ENCODE data around the gene TRPM8. TPM values are rescaled to one million over a fixed set of nuclear protein-coding genes. Genes with fewer than 3 reads are reported as not detected.

The TRPM8 gene
- total RNA-seq, 4 donors from 2014 or later = not detected

DNA sequence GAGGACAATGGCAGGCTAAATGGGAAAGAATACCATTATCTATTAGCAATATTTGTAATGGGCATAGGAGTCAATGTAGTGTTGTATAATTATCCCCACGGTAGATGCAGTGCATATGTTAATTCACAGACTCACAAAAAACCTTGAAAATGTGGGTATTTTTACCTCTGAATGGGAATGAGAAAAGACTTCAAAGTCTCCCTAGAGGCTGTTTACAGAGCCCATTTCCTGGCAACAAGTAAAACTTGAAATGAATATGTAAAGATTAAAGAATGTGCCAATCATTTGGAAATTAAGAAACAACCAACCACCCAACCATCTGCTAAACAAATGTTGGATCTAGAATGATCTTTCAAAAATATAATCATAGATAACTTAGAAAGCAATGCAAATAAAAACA lies 27.1 kb downstream of the TRPM8 start:
- Histone ChIP-seq H3K27ac (no peak overlapping the region), H3K36me3 (no peaks in the 10 kb centered on the region), H3K27me3 (no peaks in the 10 kb centered on the region), H3K9me3 (no peaks in the 10 kb centered on the region), H3K4me1 (no peaks in the 10 kb centered on the region), H3K4me3 (replicated peaks in 1 of 3) (no peak overlapping the region)
- WGBS, 2 donors = 95 to 98% methylated on average over 1 of the region's 1 CpG
- intact Hi-C loops (cut with DNase I) = no loop called here
- no peak for DNase-seq
- TF ChIP-seq, protein P1, sequence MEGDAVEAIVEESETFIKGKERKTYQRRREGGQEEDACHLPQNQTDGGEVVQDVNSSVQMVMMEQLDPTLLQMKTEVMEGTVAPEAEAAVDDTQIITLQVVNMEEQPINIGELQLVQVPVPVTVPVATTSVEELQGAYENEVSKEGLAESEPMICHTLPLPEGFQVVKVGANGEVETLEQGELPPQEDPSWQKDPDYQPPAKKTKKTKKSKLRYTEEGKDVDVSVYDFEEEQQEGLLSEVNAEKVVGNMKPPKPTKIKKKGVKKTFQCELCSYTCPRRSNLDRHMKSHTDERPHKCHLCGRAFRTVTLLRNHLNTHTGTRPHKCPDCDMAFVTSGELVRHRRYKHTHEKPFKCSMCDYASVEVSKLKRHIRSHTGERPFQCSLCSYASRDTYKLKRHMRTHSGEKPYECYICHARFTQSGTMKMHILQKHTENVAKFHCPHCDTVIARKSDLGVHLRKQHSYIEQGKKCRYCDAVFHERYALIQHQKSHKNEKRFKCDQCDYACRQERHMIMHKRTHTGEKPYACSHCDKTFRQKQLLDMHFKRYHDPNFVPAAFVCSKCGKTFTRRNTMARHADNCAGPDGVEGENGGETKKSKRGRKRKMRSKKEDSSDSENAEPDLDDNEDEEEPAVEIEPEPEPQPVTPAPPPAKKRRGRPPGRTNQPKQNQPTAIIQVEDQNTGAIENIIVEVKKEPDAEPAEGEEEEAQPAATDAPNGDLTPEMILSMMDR (IDR thresholded peaks at IDR 0.05) = no peak
- TF ChIP-seq POLR2A (IDR thresholded peaks at IDR 0.05) = no peak

DNA sequence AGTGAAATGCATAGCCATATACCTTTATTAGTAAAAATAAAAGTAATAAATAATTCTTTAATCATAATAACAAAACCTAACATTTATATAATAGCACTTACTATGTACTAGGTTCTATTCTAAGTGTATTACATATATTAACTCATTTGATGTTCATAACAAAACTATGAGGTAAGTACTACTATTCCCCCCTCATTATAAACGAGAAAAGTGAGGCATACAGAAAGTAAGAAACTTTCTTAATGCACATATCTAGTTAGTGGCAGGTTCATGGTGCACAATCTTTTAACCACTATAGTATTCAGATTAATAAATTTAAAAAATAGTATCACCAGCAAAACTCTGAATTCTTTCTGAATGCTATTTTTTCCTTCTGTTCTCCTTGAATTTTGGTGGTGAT lies 27.5 kb downstream of the TRPM8 start:
- H3K27me3 ChIP-seq = no peaks in the 10 kb centered on the region
- no peaks in the 10 kb centered on the region for H3K9me3 ChIP-seq
- intact Hi-C loops (cut with DNase I) = no loop called here
- H3K27ac ChIP-seq = no peak overlapping the region
- WGBS, 2 donors = 79 to 84% methylated on average over 1 of the region's 1 CpG
- no peak for TF ChIP-seq POLR2A (IDR thresholded peaks at IDR 0.05)
- TF ChIP-seq, protein P1 (IDR thresholded peaks at IDR 0.05) = no peak
- H3K4me1 ChIP-seq = no peaks in the 10 kb centered on the region
- no peak for DNase-seq
- no peak overlapping the region for H3K4me3 ChIP-seq (replicated peaks in 1 of 3)
- no peaks in the 10 kb centered on the region for H3K36me3 ChIP-seq

DNA sequence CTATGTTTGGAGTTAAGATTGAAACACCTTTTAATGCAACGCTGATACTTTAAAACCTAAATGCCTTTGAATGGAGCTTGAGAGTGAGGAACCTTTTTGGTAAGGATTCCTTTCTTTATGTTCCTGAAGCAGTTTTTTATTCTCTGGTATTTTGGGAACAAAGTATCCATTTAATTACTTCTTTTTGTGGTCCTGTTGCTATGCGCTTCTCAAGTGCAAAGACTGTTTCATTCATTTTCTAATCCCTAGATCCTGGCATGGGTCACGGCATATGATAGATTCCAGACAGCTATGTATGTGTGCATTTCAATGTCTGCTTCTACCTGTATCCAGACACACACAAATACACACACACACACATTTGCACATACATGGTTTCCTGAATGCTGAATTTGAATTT lies 28.0 kb downstream of the TRPM8 start:
- DNase-seq = no peak
- intact Hi-C loops (cut with DNase I) = no loop called here
- no peaks in the 10 kb centered on the region for H3K27me3 ChIP-seq
- no peaks in the 10 kb centered on the region for H3K36me3 ChIP-seq
- TF ChIP-seq, protein P1 (IDR thresholded peaks at IDR 0.05) = no peak
- no peak for TF ChIP-seq POLR2A (IDR thresholded peaks at IDR 0.05)
- no peaks in the 10 kb centered on the region for H3K4me1 ChIP-seq
- no peak overlapping the region for H3K4me3 ChIP-seq (replicated peaks in 1 of 3)
- no peak overlapping the region for H3K27ac ChIP-seq
- no peaks in the 10 kb centered on the region for H3K9me3 ChIP-seq
- 93% methylated on average over 3 of the region's 3 CpGs for WGBS, 2 donors

DNA sequence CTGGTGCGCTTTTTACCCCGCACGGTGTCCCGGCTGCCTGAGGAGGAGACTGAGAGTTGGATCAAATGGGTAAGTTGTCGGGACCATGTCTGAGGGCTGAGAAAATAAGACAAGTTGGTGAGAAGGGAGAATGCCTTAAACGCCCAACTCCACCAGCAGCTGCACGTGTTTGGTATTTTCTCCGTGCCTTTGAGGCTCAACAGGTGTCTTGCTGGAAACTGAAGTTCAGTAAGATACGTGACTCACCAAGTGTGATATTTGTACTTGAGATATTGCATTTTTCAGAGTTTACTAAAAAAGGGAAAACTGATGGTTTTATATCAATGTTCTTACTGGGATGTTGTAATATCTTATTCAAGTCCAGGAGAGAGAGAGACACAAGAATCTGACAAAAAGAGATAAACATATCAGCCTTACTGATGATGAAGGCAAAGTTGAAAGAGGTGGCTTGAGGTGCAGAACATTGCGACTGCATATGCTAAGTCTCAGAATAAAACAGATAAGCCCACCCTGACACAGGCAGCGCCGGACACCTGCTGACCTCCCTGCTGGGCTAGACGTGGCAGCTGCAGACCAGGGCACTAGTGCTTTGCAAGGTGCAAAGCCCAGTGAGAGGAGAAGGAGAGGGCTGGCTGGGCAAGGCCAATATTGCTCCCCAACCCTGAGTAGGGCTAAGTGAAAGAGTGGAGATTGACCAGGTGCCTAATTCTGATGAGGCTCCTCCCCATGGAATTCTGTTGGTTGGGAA lies 33.1 kb downstream of the TRPM8 start:
- 83 to 86% methylated on average over 13 of the region's 13 CpGs for WGBS, 2 donors
- Histone ChIP-seq H3K27me3 (no peaks in the 10 kb centered on the region), H3K4me1 (no peaks in the 10 kb centered on the region), H3K36me3 (no peaks in the 10 kb centered on the region), H3K27ac (no peak overlapping the region), H3K9me3 (no peaks in the 10 kb centered on the region), H3K4me3 (replicated peaks in 1 of 3) (no peak overlapping the region)
- TF ChIP-seq, protein P1 (IDR thresholded peaks at IDR 0.05) = no peak
- no peak for TF ChIP-seq POLR2A (IDR thresholded peaks at IDR 0.05)
- intact Hi-C loops (cut with DNase I) = no loop called here
- DNase-seq = no peak

DNA sequence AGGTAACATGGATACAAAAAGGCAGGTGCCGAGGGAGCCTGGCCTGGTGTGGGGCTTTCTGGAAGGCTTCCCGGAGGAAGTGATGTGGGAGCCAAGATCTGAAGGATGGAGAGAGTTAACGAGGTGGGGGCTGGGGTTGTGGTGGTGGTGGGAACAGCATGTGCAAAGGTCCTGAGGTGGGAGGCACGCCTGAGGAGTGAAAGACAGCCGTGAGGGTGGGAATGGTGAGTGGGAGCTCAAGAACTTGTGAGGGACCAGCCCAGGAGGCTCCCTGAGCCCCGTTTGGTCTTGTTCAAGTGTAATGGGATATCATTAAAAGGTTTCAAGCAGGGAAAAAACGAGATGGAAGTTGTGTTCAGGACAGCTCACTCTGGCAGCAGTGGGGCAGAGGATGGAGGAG lies 35.2 kb downstream of the TRPM8 start:
- no peak overlapping the region for H3K27ac ChIP-seq
- 72 to 75% methylated on average over 7 of the region's 7 CpGs for WGBS, 2 donors
- intact Hi-C loops (cut with DNase I) = no loop called here
- no peak for DNase-seq
- no peaks in the 10 kb centered on the region for H3K27me3 ChIP-seq
- no peaks in the 10 kb centered on the region for H3K4me1 ChIP-seq
- TF ChIP-seq, protein P1 (IDR thresholded peaks at IDR 0.05) = no peak
- TF ChIP-seq POLR2A (IDR thresholded peaks at IDR 0.05) = no peak
- no peaks in the 10 kb centered on the region for H3K9me3 ChIP-seq
- no peak overlapping the region for H3K4me3 ChIP-seq (replicated peaks in 1 of 3)
- H3K36me3 ChIP-seq = no peaks in the 10 kb centered on the region
